Nephron (organoid): ENCODE measurements around the gene ABCC1.

Experiments used
- H3K27ac Mint-ChIP-seq, 3 experiments: 2 replicates each; pipeline ENCODE4 v1.8.0; 2020; ENCODE audit warnings: mixed read lengths in 3 of 3, mild to moderate bottlenecking in 2 of 3, moderate library complexity in 1 of 3
- H3K27me3 Mint-ChIP-seq: 2 replicates; pipeline ENCODE4 v1.8.0; 2021; ENCODE audit warnings: low read depth, mild to moderate bottlenecking, moderate library complexity, mixed read lengths
- H3K36me3 Mint-ChIP-seq: 2 replicates; pipeline ENCODE4 v1.8.0; 2020; ENCODE audit warnings: low read depth, mixed read lengths
- H3K4me1 Mint-ChIP-seq: 2 replicates; pipeline ENCODE4 v1.8.0; 2020; ENCODE audit warnings: mixed read lengths
- H3K4me3 Mint-ChIP-seq, 3 experiments: 2 replicates each; pipeline ENCODE4 v1.8.0; 2020; ENCODE audit warnings: mild to moderate bottlenecking in 3 of 3, mixed read lengths in 3 of 3, moderate library complexity in 2 of 3
- H3K9me3 Mint-ChIP-seq: 2 replicates; pipeline ENCODE4 v1.8.0; 2020; ENCODE audit warnings: mixed read lengths
- CTCF ChIP-seq, 3 experiments: fragments of 200-600 bp; sonication (generic); IDR thresholded peaks; one replicate each; pipeline ENCODE4 v1.5.0; 2021; ENCODE audit warnings: antibody characterized with exemption in 3 of 3; ENCODE audit not compliant: unreplicated experiment in 3 of 3

ABCC1 gene

GRCh38 chr16:16063683-16064082 lies 114.3 kb downstream of the ABCC1 start:
- H3K9me3 Mint-ChIP-seq: no peaks in the 10 kb centered on the region
- TF ChIP-seq CTCF (IDR thresholded peaks at IDR 0.05; ENCODE audit: unreplicated experiment in 3 of 3): no peak
- no peak overlapping the region for H3K4me3 Mint-ChIP-seq
- H3K36me3 Mint-ChIP-seq: peaks cover 43% of the 10 kb centered on the region
- H3K27ac Mint-ChIP-seq: no peak overlapping the region
- H3K27me3 Mint-ChIP-seq: no peaks in the 10 kb centered on the region
- H3K4me1 Mint-ChIP-seq: peaks cover 5% of the 10 kb centered on the region

- Mint-ChIP-seq H3K36me3 (peaks cover 43% of the 10 kb centered on the region), H3K9me3 (no peaks in the 10 kb centered on the region), H3K27ac (no peak overlapping the region), H3K4me1 (peaks cover 5% of the 10 kb centered on the region), H3K4me3 (no peak overlapping the region), H3K27me3 (no peaks in the 10 kb centered on the region)
- no peak for TF ChIP-seq CTCF (IDR thresholded peaks at IDR 0.05; ENCODE audit: unreplicated experiment in 3 of 3)
These were observed 115.5 kb downstream of the ABCC1 start for GRCh38 chr16:16064874-16065384.

- Mint-ChIP-seq H3K36me3 (peaks cover 43% of the 10 kb centered on the region), H3K4me1 (peaks cover 19% of the 10 kb centered on the region), H3K9me3 (no peaks in the 10 kb centered on the region), H3K27ac (no peak overlapping the region), H3K27me3 (no peaks in the 10 kb centered on the region), H3K4me3 (no peak overlapping the region)
- TF ChIP-seq CTCF (IDR thresholded peaks at IDR 0.05; ENCODE audit: unreplicated experiment in 3 of 3): no peak
These were observed 117.7 kb downstream of the ABCC1 start for GRCh38 chr16:16067127-16067526.

GRCh38 chr16:16071631-16072244 lies 122.3 kb downstream of the ABCC1 start:
- Mint-ChIP-seq H3K36me3 (peaks cover 36% of the 10 kb centered on the region), H3K4me3 (no peak overlapping the region), H3K27me3 (no peaks in the 10 kb centered on the region), H3K27ac (peak overlapping the region; percentile 74 to 95 (median 81)), H3K9me3 (no peaks in the 10 kb centered on the region), H3K4me1 (peaks cover 39% of the 10 kb centered on the region)
- TF ChIP-seq CTCF (IDR thresholded peaks at IDR 0.05; ENCODE audit: unreplicated experiment in 3 of 3): no peak

- Mint-ChIP-seq H3K27ac (no peak overlapping the region), H3K36me3 (peaks cover 38% of the 10 kb centered on the region), H3K4me3 (no peak overlapping the region), H3K4me1 (peaks cover 34% of the 10 kb centered on the region), H3K9me3 (no peaks in the 10 kb centered on the region), H3K27me3 (no peaks in the 10 kb centered on the region)
- TF ChIP-seq CTCF (IDR thresholded peaks at IDR 0.05; ENCODE audit: unreplicated experiment in 3 of 3): no peak
These were observed 123.7 kb downstream of the ABCC1 start for GRCh38 chr16:16073001-16073545.
